GM12878 (cell line): Measurements from ENCODE around the gene HRG.

Experiments used
- BACH1 ChIP-seq: fragments of 450-650 bp; IDR thresholded peaks from 2 replicates; pipeline ENCODE4 v1.6.1; 2017; ENCODE audit warnings: mild to moderate bottlenecking, borderline replicate concordance
- CTCF ChIP-seq, 3 experiments: IDR thresholded peaks in 2 of 3; conservative IDR thresholded peaks in 1 of 3; 2 replicates each; pipeline ENCODE4 v1.5.1; 2011; ENCODE audit warnings: low read depth in 3 of 3, low read length in 3 of 3, mild to moderate bottlenecking in 3 of 3, control low read depth in 2 of 3, moderate library complexity in 2 of 3, inconsistent platforms in 1 of 3, mixed read lengths in 1 of 3; ENCODE audit not compliant: control insufficient read depth in 2 of 3, insufficient read depth in 1 of 3; ENCODE audit errors: extremely low read depth in 1 of 3
- EGR1 ChIP-seq, 2 experiments: IDR thresholded peaks; 1 replicate in 1 of 2; 2 replicates in 1 of 2; pipeline ENCODE4 v1.6.1; 2011 to 2012; ENCODE audit warnings: low read depth in 2 of 2, low read length in 2 of 2, borderline replicate concordance in 1 of 2, mild to moderate bottlenecking in 1 of 2, moderate library complexity in 1 of 2
- HCFC1 ChIP-seq: fragments of 150-350 bp; IDR thresholded peaks from 2 replicates; pipeline ENCODE4 v1.6.1; 2014; ENCODE audit warnings: low read length
- POLR2AphosphoS5 ChIP-seq: IDR thresholded peaks from 2 replicates; pipeline ENCODE4 v1.6.1; 2011; ENCODE audit warnings: mild to moderate bottlenecking, low read length, inconsistent platforms
- TAF1 ChIP-seq: IDR thresholded peaks from 2 replicates; pipeline ENCODE4 v1.6.1; 2011; ENCODE audit warnings: mild to moderate bottlenecking, low read depth, low read length, borderline replicate concordance
- TBL1XR1 ChIP-seq: IDR thresholded peaks from 2 replicates; pipeline ENCODE4 v1.6.1; 2012; ENCODE audit warnings: low read depth, low read length, improper control_type of control experiment
- TF ChIP-seq, protein P1 (sequence below): IDR thresholded peaks from 2 replicates; pipeline ENCODE4 v1.6.1; 2012; ENCODE audit warnings: mild to moderate bottlenecking, low read depth, low read length

DNA sequence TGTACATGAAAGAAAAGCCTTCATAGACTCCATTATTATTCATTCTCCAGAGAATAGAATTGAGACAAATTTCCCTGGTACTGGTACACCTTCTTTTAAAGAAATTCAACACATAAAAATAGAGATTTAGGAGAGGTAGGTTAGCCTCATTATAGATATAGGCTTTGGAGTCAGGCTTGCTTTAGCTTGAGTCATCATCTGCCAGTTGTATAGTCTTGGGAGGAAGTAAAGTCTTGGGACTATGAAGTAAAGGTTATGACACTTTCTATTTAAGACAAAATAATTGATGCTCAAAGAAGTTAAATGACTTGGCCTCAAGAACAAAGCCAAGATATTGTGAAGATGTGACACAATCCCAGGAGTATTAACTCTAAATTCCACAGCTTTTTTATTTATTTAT lies 4.3 kb downstream of the HRG start:
- TF ChIP-seq TAF1 (no peak), TBL1XR1 (no peak), CTCF (IDR thresholded peaks at IDR 0.05 in 2 of 3, conservative IDR thresholded peaks at IDR 0.05 in 1 of 3; ENCODE audit: control insufficient read depth in 2 of 3, extremely low read depth in 1 of 3, insufficient read depth in 1 of 3, low read depth in 3 of 3, low read length in 3 of 3) (no peak), EGR1 (IDR thresholded peaks at IDR 0.05; ENCODE audit: borderline replicate concordance in 1 of 2, low read depth in 2 of 2, low read length in 2 of 2) (no peak), BACH1 (no peak), POLR2AphosphoS5 (no peak), HCFC1 (no peak)
- TF ChIP-seq, protein P1, sequence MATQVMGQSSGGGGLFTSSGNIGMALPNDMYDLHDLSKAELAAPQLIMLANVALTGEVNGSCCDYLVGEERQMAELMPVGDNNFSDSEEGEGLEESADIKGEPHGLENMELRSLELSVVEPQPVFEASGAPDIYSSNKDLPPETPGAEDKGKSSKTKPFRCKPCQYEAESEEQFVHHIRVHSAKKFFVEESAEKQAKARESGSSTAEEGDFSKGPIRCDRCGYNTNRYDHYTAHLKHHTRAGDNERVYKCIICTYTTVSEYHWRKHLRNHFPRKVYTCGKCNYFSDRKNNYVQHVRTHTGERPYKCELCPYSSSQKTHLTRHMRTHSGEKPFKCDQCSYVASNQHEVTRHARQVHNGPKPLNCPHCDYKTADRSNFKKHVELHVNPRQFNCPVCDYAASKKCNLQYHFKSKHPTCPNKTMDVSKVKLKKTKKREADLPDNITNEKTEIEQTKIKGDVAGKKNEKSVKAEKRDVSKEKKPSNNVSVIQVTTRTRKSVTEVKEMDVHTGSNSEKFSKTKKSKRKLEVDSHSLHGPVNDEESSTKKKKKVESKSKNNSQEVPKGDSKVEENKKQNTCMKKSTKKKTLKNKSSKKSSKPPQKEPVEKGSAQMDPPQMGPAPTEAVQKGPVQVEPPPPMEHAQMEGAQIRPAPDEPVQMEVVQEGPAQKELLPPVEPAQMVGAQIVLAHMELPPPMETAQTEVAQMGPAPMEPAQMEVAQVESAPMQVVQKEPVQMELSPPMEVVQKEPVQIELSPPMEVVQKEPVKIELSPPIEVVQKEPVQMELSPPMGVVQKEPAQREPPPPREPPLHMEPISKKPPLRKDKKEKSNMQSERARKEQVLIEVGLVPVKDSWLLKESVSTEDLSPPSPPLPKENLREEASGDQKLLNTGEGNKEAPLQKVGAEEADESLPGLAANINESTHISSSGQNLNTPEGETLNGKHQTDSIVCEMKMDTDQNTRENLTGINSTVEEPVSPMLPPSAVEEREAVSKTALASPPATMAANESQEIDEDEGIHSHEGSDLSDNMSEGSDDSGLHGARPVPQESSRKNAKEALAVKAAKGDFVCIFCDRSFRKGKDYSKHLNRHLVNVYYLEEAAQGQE: no peak
